ENCODE measurements around the gene STK39.

GRCh38 chr2:168035458-168035857 lies 211.9 kb downstream of the STK39 start:
- TF ChIP-seq IRF1 (CRISPR knock-in tag; IDR thresholded peaks at IDR 0.05; ENCODE audit: borderline replicate concordance): no peak
- TF ChIP-seq ETV6 (IDR thresholded peaks at IDR 0.05; ENCODE audit: borderline replicate concordance in 1 of 2, low read depth in 2 of 2, low read length in 1 of 2): no peak
- TF ChIP-seq ETV6 (CRISPR knock-in tag; IDR thresholded peaks at IDR 0.05; ENCODE audit: borderline replicate concordance): no peak
- no peak for TF ChIP-seq EGR1 (conservative IDR thresholded peaks at IDR 0.05)
- no peak for TF ChIP-seq CTCF (IDR thresholded peaks at IDR 0.05 in 2 of 3, conservative IDR thresholded peaks at IDR 0.05 in 1 of 3; ENCODE audit: insufficient read depth in 2 of 3, low read depth in 1 of 3, low read length in 3 of 3)
- no peak for TF ChIP-seq EZH2 (IDR thresholded peaks at IDR 0.05; ENCODE audit: borderline replicate concordance, low read depth, low read length)
- TF ChIP-seq NKRF (IDR thresholded peaks at IDR 0.05; ENCODE audit: borderline replicate concordance): no peak
- TF ChIP-seq NR2F6 (CRISPR knock-in tag; IDR thresholded peaks at IDR 0.05): no peak
- TF ChIP-seq ZNF175 (CRISPR knock-in tag; IDR thresholded peaks at IDR 0.05; ENCODE audit: low read depth): no peak
- TF ChIP-seq LEF1 (IDR thresholded peaks at IDR 0.05): no peak
- no peak for TF ChIP-seq DLX4 (CRISPR knock-in tag; IDR thresholded peaks at IDR 0.05)
- no peak for TF ChIP-seq POLR2A (conservative IDR thresholded peaks at IDR 0.05)
- TF ChIP-seq FOXM1 (IDR thresholded peaks at IDR 0.05; ENCODE audit: low read depth): no peak
- no peak for TF ChIP-seq FOXM1 (CRISPR knock-in tag; IDR thresholded peaks at IDR 0.05; ENCODE audit: low read depth)
- TF ChIP-seq SMAD1 (IDR thresholded peaks at IDR 0.05; ENCODE audit: low read depth, low read length, partially characterized antibody): no peak

Measured in K562 (cell line).